Gastrocnemius medialis (tissue), 4 donors: ENCODE measurements around the gene SUSD4. TPM values are rescaled to one million over a fixed set of nuclear protein-coding genes. Genes with fewer than 3 reads are reported as not detected.
A peak's percentile ranks its signal among the peaks of the same experiment; 100 is the strongest.

Source experiments
- ATAC-seq, 2 donors: fragments of 150-250 bp; one replicate each; pipeline ENCODE4 v1.9.1; 2016
- DNase-seq, 2 donors: peaks; one replicate each; pipeline ENCODE4 v3.0.0-alpha.2; 2019
- H3K27ac ChIP-seq, 4 donors: fragments of 200-600 bp; sonication (generic); 1 replicate in 1 of 4; 2 replicates in 3 of 4; pipeline ENCODE4 v1.5.1; 2016 to 2018; ENCODE audit warnings: mild to moderate bottlenecking in 2 of 4, moderate library complexity in 1 of 4
- H3K27me3 ChIP-seq, 3 donors: fragments of 200-600 bp; sonication (generic) in 2 of 3; 1 replicate in 1 of 3; 2 replicates in 2 of 3; pipeline versions ENCODE4 v1.5.1 to v1.6.0; 2016 to 2019; ENCODE audit warnings: mild to moderate bottlenecking in 1 of 3, moderate library complexity in 1 of 3
- H3K36me3 ChIP-seq, 2 donors: fragments of 200-600 bp; sonication (generic) in 1 of 2; one replicate each; pipeline ENCODE4 v1.5.1; 2017 to 2018
- H3K4me1 ChIP-seq, 2 donors: fragments of 200-600 bp; sonication (generic) in 1 of 2; one replicate each; pipeline ENCODE4 v1.5.1; 2016 to 2017; ENCODE audit warnings: mild to moderate bottlenecking in 2 of 2
- H3K4me3 ChIP-seq, 4 donors: fragments of 200-600 bp; sonication (generic) in 3 of 4; 1 replicate in 1 of 4; 2 replicates in 3 of 4; pipeline ENCODE4 v1.5.1; 2016 to 2019; ENCODE audit warnings: mild to moderate bottlenecking in 2 of 4
- H3K9me3 ChIP-seq, 3 donors: fragments of 200-600 bp; sonication (generic) in 2 of 3; 1 replicate in 1 of 3; 2 replicates in 2 of 3; pipeline ENCODE4 v1.5.1; 2016 to 2019
- POLR2A ChIP-seq, 2 donors: fragments of 450-650 bp; IDR thresholded peaks; one replicate each; pipeline ENCODE4 v1.6.1; 2017; ENCODE audit warnings: antibody characterized with exemption in 2 of 2, mild to moderate bottlenecking in 2 of 2, moderate library complexity in 2 of 2
- in situ Hi-C, 4 donors: fragments of 200-750 bp; cut with MboI; loops; one replicate each; pipeline versions ENCODE4 v1.15.0 to v1.8.0; 2017; ENCODE audit warnings: low sequenced_read_pairs in 4 of 4
- intact Hi-C: fragments of 100-400 bp; cut with DNase I; formaldehyde crosslinking; loops from one replicate; pipeline ENCODE4 v1.15.1; 2023; ENCODE audit warnings: low total_unique reads
- total RNA-seq, 4 donors: library from RNA; depleted of rRNA; stranded (reverse); fragments of >200 nt; gene quantifications; one replicate each; pipeline versions ENCODE4 v1.1.0 to v1.2.3, GENCODE V29; 2016
- TF ChIP-seq, protein P1 (sequence below), 5 experiments: fragments of 450-650 bp in 3 of 5; fragments of 200-600 bp in 2 of 5; sonication (generic) in 2 of 5; IDR thresholded peaks in 4 of 5; conservative IDR thresholded peaks in 1 of 5; 1 replicate in 4 of 5; 2 replicates in 1 of 5; pipeline ENCODE4 v1.5.1; 2016 to 2019; ENCODE audit warnings: antibody characterized with exemption in 5 of 5, mild to moderate bottlenecking in 3 of 5, moderate library complexity in 3 of 5

The SUSD4 gene
- total RNA-seq, 4 donors from 2014 or later: 1.2 to 4.0 (median 3.3) TPM; not detected in 1

DNA sequence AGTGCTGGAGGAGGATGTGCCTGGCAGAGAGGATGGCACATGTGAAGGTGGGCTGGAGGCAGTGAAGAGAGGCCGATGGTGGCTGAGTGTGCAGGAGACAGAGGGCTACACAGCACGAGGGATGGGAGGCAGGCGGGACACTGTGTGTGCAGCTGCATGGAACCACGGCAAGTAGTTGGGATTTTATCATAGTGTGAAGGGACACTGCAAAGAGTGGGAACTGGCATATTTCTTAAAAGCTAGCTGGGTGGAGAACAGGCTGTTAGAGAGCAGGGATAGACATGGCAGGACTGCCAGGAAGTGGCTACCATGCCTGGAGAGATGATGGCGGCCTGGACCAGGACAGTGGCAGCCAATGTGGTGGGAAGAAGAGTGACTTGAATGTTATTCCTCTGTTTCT, 118.6 kb downstream of the SUSD4 start:
- no peak for TF ChIP-seq POLR2A (IDR thresholded peaks at IDR 0.05)
- TF ChIP-seq, protein P1, sequence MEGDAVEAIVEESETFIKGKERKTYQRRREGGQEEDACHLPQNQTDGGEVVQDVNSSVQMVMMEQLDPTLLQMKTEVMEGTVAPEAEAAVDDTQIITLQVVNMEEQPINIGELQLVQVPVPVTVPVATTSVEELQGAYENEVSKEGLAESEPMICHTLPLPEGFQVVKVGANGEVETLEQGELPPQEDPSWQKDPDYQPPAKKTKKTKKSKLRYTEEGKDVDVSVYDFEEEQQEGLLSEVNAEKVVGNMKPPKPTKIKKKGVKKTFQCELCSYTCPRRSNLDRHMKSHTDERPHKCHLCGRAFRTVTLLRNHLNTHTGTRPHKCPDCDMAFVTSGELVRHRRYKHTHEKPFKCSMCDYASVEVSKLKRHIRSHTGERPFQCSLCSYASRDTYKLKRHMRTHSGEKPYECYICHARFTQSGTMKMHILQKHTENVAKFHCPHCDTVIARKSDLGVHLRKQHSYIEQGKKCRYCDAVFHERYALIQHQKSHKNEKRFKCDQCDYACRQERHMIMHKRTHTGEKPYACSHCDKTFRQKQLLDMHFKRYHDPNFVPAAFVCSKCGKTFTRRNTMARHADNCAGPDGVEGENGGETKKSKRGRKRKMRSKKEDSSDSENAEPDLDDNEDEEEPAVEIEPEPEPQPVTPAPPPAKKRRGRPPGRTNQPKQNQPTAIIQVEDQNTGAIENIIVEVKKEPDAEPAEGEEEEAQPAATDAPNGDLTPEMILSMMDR (IDR thresholded peaks at IDR 0.05 in 4 of 5, conservative IDR thresholded peaks at IDR 0.05 in 1 of 5): no peak
- Histone ChIP-seq H3K4me1 (peaks cover 0 to 10% of the 10 kb centered on the region in 2 donors), H3K4me3 (no peak overlapping the region), H3K9me3 (no peaks in the 10 kb centered on the region), H3K36me3 (no peaks in the 10 kb centered on the region), H3K27me3 (no peaks in the 10 kb centered on the region), H3K27ac (no peak overlapping the region)
- intact Hi-C loops: no loop called here
- DNase-seq (no peak), ATAC-seq (no peak)
- in situ Hi-C loops: no loop called here

DNA sequence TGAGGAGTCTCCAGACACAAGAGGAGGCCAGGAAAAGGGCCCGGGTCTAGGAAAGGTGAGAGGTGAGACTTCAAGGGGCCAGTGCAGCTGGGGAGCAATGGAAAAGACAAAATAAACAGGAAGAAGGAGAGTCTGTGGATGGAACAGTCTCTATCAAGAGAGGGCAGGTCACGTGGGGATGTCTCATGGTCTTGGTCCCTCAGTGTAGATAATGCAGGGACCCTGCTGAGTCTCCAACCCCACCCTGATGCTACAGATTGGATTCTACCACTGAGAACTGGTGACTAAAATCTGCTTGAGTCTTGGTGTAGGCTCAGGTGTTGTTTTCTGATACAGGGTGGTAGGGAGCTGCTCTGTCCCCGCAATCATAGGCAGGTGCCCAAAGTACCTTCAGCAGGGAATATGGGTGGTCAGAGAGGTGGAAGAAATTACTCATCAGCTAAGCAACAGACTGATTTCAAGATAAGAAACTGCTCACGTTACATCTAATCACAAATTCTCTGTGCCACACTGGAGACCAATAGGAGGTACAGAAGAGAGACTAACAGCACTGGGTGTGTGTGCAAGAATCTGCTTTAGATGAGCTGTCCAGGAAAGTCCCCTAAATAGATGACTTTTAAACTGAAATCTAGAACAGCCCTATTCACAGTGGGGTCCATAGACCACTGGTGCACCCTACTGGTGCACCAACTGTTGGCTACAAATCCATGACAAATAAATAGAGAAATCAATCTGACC, 119.4 kb downstream of the SUSD4 start:
- intact Hi-C loops: no loop called here
- Histone ChIP-seq H3K36me3 (no peaks in the 10 kb centered on the region), H3K4me1 (peaks cover 0 to 4% of the 10 kb centered on the region in 2 donors), H3K27ac (no peak overlapping the region), H3K4me3 (no peak overlapping the region), H3K9me3 (no peaks in the 10 kb centered on the region), H3K27me3 (no peaks in the 10 kb centered on the region)
- in situ Hi-C loops: no loop called here
- ATAC-seq (peak in 1 of 2 donors; percentile 44), DNase-seq (no peak)
- TF ChIP-seq, protein P1 (IDR thresholded peaks at IDR 0.05 in 4 of 5, conservative IDR thresholded peaks at IDR 0.05 in 1 of 5): peak in 1 of 5 experiments; percentile 30
- no peak for TF ChIP-seq POLR2A (IDR thresholded peaks at IDR 0.05)

DNA sequence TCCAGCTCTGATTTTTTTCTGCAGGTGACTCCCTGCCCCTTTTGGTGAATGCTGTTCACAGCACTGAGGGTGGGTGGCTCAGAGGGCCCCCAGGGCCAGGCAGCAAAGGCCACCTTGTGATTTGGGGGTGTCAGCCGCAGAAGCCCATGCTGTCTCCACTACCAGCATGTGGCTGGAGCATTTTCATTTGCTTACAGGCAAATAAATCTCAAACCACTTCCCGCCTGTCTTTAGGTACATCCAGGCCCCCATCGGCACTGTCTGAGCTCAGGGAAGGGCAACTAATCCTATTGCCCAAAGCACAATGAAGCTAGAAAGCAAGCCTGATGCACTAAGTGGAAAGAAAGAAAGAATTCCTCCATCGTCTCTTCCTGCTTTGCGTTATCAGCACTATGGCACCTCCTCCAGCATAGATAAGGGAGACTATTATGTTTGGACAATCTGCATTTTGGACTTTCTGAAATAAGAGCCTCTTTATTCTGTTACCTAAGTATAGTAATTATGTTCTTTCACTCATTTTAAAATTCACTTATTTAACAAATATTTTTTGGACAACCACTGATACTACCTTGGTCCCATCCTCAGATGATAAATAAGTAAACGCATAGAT, 120.4 kb downstream of the SUSD4 start:
- intact Hi-C loops: no loop called here
- H3K4me1 ChIP-seq: no peaks in the 10 kb centered on the region
- in situ Hi-C loops: no loop called here
- H3K9me3 ChIP-seq: no peaks in the 10 kb centered on the region
- H3K36me3 ChIP-seq: no peaks in the 10 kb centered on the region
- H3K4me3 ChIP-seq: no peak overlapping the region
- H3K27ac ChIP-seq: no peak overlapping the region
- ATAC-seq (no peak), DNase-seq (no peak)
- no peak for TF ChIP-seq POLR2A (IDR thresholded peaks at IDR 0.05)
- TF ChIP-seq, protein P1 (IDR thresholded peaks at IDR 0.05 in 4 of 5, conservative IDR thresholded peaks at IDR 0.05 in 1 of 5): no peak
- H3K27me3 ChIP-seq: no peaks in the 10 kb centered on the region

DNA sequence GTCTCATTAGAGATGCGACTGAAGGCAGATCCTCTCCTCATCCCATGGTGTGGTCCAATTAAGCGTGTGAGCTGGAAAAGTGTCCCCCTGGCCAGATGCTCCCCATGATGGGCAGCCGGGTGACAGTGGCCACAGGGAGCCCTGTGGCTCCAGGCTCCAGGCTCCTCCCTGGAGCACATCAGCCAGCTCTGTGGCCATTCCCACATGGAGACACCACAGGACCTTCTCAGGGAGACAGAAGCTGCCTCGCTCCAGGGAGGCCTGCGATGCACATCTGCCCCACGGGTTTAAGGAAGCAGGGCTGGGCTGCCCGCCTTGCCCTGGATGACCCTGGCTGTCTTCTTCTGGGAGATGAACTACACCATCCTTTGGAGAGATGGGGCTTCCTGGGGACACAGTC, 121.0 kb downstream of the SUSD4 start:
- Histone ChIP-seq H3K4me1 (no peaks in the 10 kb centered on the region), H3K4me3 (no peak overlapping the region), H3K9me3 (no peaks in the 10 kb centered on the region), H3K27me3 (no peaks in the 10 kb centered on the region), H3K36me3 (no peaks in the 10 kb centered on the region), H3K27ac (no peak overlapping the region)
- in situ Hi-C loops (no loop called here), intact Hi-C loops (no loop called here)
- TF ChIP-seq POLR2A (IDR thresholded peaks at IDR 0.05): no peak
- TF ChIP-seq, protein P1 (IDR thresholded peaks at IDR 0.05 in 4 of 5, conservative IDR thresholded peaks at IDR 0.05 in 1 of 5): no peak
- ATAC-seq (no peak), DNase-seq (no peak)
